ENCODE results near the gene C2CD2. TPM values are rescaled to one million over a fixed set of nuclear protein-coding genes. Genes with fewer than 3 reads are reported as not detected.
A peak's percentile ranks its signal among the peaks of the same experiment; 100 is the strongest.

The C2CD2 gene
- total RNA-seq = 10 to 100 TPM; 35.9 to 43.8 (median 38.9) TPM

- TF ChIP-seq POLR2A (IDR thresholded peaks at IDR 0.05) (peak in 1 of 2 donors; percentile 4), EP300 (IDR thresholded peaks at IDR 0.05) (no peak), CTCF (IDR thresholded peaks at IDR 0.05) (no peak)
- Histone ChIP-seq H3K27ac (peak within 1 kb of the TSS; percentile 74), H3K4me3 (peak within 1 kb of the TSS; percentile 64), H3K27me3 (no peaks in the 10 kb centered on the region), H3K36me3 (no peaks in the 10 kb centered on the region), H3K9me3 (no peaks in the 10 kb centered on the region), H3K4me1 (peaks cover 57% of the 10 kb centered on the region)
- 13% methylated on average over 11 of the region's 85 CpGs for WGBS
- DNase-seq (ENCODE audit: low spot score in 2 of 2) = no peak
Observed at GRCh38 chr21:41953831-41954653, at the start of gene C2CD2. C2CD2 (minus strand) TSS chr21:41954018; CDS start chr21:41953648, 370 bp downstream.

- Histone ChIP-seq H3K4me1 (peaks cover 45% of the 10 kb centered on the region), H3K9me3 (no peaks in the 10 kb centered on the region), H3K4me3 (no peak overlapping the region), H3K36me3 (peaks cover 10% of the 10 kb centered on the region), H3K27ac (peak overlapping the region; percentile 36), H3K27me3 (no peaks in the 10 kb centered on the region)
- no peak for DNase-seq (ENCODE audit: low spot score in 2 of 2)
- 74% methylated on average over 4 of the region's 4 CpGs for WGBS
- TF ChIP-seq EP300 (IDR thresholded peaks at IDR 0.05) (no peak), CTCF (IDR thresholded peaks at IDR 0.05) (no peak), POLR2A (IDR thresholded peaks at IDR 0.05) (no peak), POLR2AphosphoS5 (IDR thresholded peaks at IDR 0.05) (no peak)
Observed at GRCh38 chr21:42003051-42003461, 49.2 kb upstream of the C2CD2 start.

- H3K27me3 ChIP-seq = no peaks in the 10 kb centered on the region
- no peak overlapping the region for H3K4me3 ChIP-seq
- DNase-seq (ENCODE audit: low spot score in 2 of 2) = no peak
- peaks cover 8% of the 10 kb centered on the region for H3K36me3 ChIP-seq
- no peaks in the 10 kb centered on the region for H3K9me3 ChIP-seq
- H3K4me1 ChIP-seq = peaks cover 44% of the 10 kb centered on the region
- peak overlapping the region; percentile 36 for H3K27ac ChIP-seq
- TF ChIP-seq POLR2AphosphoS5 (IDR thresholded peaks at IDR 0.05) (no peak), CTCF (IDR thresholded peaks at IDR 0.05) (no peak), EP300 (IDR thresholded peaks at IDR 0.05) (no peak), POLR2A (IDR thresholded peaks at IDR 0.05) (no peak)
- WGBS = 50% methylated on average over 14 of the region's 14 CpGs
Observed at GRCh38 chr21:42002421-42002958, 48.7 kb upstream of the C2CD2 start.

GRCh38 chr21:42001781-42002180, 48.0 kb upstream of the C2CD2 start:
- WGBS = 71% methylated on average over 2 of the region's 2 CpGs
- TF ChIP-seq CTCF (IDR thresholded peaks at IDR 0.05) = no peak
- TF ChIP-seq POLR2AphosphoS5 (IDR thresholded peaks at IDR 0.05) = no peak
- TF ChIP-seq POLR2A (IDR thresholded peaks at IDR 0.05) = no peak
- no peak for TF ChIP-seq EP300 (IDR thresholded peaks at IDR 0.05)
- Histone ChIP-seq H3K9me3 (no peaks in the 10 kb centered on the region), H3K36me3 (peaks cover 11% of the 10 kb centered on the region), H3K27me3 (no peaks in the 10 kb centered on the region), H3K27ac (peak overlapping the region; percentile 36), H3K4me3 (no peak overlapping the region), H3K4me1 (peaks cover 40% of the 10 kb centered on the region)
- no peak for DNase-seq (ENCODE audit: low spot score in 2 of 2)

- Histone ChIP-seq H3K4me1 (peaks cover 40% of the 10 kb centered on the region), H3K27ac (no peak overlapping the region), H3K36me3 (peaks cover 15% of the 10 kb centered on the region), H3K4me3 (no peak overlapping the region), H3K27me3 (no peaks in the 10 kb centered on the region), H3K9me3 (no peaks in the 10 kb centered on the region)
- TF ChIP-seq POLR2A (IDR thresholded peaks at IDR 0.05) (no peak), POLR2AphosphoS5 (IDR thresholded peaks at IDR 0.05) (no peak), EP300 (IDR thresholded peaks at IDR 0.05) (no peak), CTCF (IDR thresholded peaks at IDR 0.05) (no peak)
- DNase-seq (ENCODE audit: low spot score in 2 of 2) = no peak
- WGBS = 83% methylated on average over 4 of the region's 4 CpGs
Observed at GRCh38 chr21:42000908-42001307, 47.1 kb upstream of the C2CD2 start.

Measured in suprapubic skin (tissue), 4 donors.